ENCODE results near the gene IMMP2L. TPM values are rescaled to one million over a fixed set of nuclear protein-coding genes. Genes with fewer than 3 reads are reported as not detected.

Gene IMMP2L
- total RNA-seq, 1 experiment from 2014 or later: 8.6 TPM

GRCh38 chr7:111026343-111026742 is 535.9 kb downstream of the IMMP2L start:
- Histone ChIP-seq H3K79me2 (ENCODE audit: low read length) (no peaks in the 10 kb centered on the region), H4K20me1 (ENCODE audit: low read length) (no peaks in the 10 kb centered on the region), H2AFZ (ENCODE audit: low read length) (no peak overlapping the region), H3F3A (ENCODE audit: low read length, unreplicated experiment) (no peaks in the 10 kb centered on the region), H3K27ac (ENCODE audit: low read length) (no peak overlapping the region), H3K36me3 (ENCODE audit: low read depth, low read length) (no peaks in the 10 kb centered on the region), H3K27me3 (ENCODE audit: low read length) (no peaks in the 10 kb centered on the region), H3K9me3 (ENCODE audit: low read length) (no peaks in the 10 kb centered on the region), H3K9me2 (replicated peaks; ENCODE audit: low read length) (no peaks in the 10 kb centered on the region), H3K4me3 (ENCODE audit: low read length) (no peak overlapping the region), H3K9ac (ENCODE audit: low read length) (no peak overlapping the region), H3K4me1 (ENCODE audit: insufficient read depth, low read length) (no peaks in the 10 kb centered on the region), H3K4me2 (ENCODE audit: low read length) (no peak overlapping the region)
- CTCF ChIA-PET: no interaction called here
- TF ChIP-seq EZH2phosphoT487 (IDR thresholded peaks at IDR 0.05; ENCODE audit: borderline replicate concordance, low read length) (no peak), EZH2 (IDR thresholded peaks at IDR 0.05; ENCODE audit: low read length, unreplicated experiment) (no peak), CTCF (conservative IDR thresholded peaks at IDR 0.05; ENCODE audit: low read depth, low read length) (no peak)
- intact Hi-C loops (cut with micrococcal nuclease): no loop called here
- no TSS peak for BruUV-seq (replicated peaks)
- no peak for DNase-seq
- POLR2A ChIA-PET (ENCODE audit: unreplicated experiment): no interaction called here
- no peak for ATAC-seq

- Histone ChIP-seq H3F3A (ENCODE audit: low read length, unreplicated experiment) (no peaks in the 10 kb centered on the region), H3K4me3 (ENCODE audit: low read length) (no peak overlapping the region)
- no peak for ATAC-seq
Measured at GRCh38 chr7:111025006-111025405, 537.3 kb downstream of the IMMP2L start.

More at GRCh38 chr7:111025006-111025405, 537.3 kb downstream of the IMMP2L start:
- Histone ChIP-seq H3K9ac (ENCODE audit: low read length) (no peak overlapping the region), H3K79me2 (ENCODE audit: low read length) (no peaks in the 10 kb centered on the region), H3K27me3 (ENCODE audit: low read length) (no peaks in the 10 kb centered on the region), H3K4me1 (ENCODE audit: insufficient read depth, low read length) (no peaks in the 10 kb centered on the region), H3K4me2 (ENCODE audit: low read length) (no peak overlapping the region), H2AFZ (ENCODE audit: low read length) (no peak overlapping the region), H3K27ac (ENCODE audit: low read length) (no peak overlapping the region), H4K20me1 (ENCODE audit: low read length) (no peaks in the 10 kb centered on the region), H3K9me3 (ENCODE audit: low read length) (no peaks in the 10 kb centered on the region), H3K36me3 (ENCODE audit: low read depth, low read length) (no peaks in the 10 kb centered on the region), H3K9me2 (replicated peaks; ENCODE audit: low read length) (no peaks in the 10 kb centered on the region)
- DNase-seq: no peak
- POLR2A ChIA-PET (ENCODE audit: unreplicated experiment): no interaction called here
- CTCF ChIA-PET: no interaction called here
- TF ChIP-seq CTCF (conservative IDR thresholded peaks at IDR 0.05; ENCODE audit: low read depth, low read length) (no peak), EZH2phosphoT487 (IDR thresholded peaks at IDR 0.05; ENCODE audit: borderline replicate concordance, low read length) (no peak), EZH2 (IDR thresholded peaks at IDR 0.05; ENCODE audit: low read length, unreplicated experiment) (no peak)
- no TSS peak for BruUV-seq (replicated peaks)
- intact Hi-C loops (cut with micrococcal nuclease): no loop called here
